ENCODE measurements around the gene EBF3.

DNA sequence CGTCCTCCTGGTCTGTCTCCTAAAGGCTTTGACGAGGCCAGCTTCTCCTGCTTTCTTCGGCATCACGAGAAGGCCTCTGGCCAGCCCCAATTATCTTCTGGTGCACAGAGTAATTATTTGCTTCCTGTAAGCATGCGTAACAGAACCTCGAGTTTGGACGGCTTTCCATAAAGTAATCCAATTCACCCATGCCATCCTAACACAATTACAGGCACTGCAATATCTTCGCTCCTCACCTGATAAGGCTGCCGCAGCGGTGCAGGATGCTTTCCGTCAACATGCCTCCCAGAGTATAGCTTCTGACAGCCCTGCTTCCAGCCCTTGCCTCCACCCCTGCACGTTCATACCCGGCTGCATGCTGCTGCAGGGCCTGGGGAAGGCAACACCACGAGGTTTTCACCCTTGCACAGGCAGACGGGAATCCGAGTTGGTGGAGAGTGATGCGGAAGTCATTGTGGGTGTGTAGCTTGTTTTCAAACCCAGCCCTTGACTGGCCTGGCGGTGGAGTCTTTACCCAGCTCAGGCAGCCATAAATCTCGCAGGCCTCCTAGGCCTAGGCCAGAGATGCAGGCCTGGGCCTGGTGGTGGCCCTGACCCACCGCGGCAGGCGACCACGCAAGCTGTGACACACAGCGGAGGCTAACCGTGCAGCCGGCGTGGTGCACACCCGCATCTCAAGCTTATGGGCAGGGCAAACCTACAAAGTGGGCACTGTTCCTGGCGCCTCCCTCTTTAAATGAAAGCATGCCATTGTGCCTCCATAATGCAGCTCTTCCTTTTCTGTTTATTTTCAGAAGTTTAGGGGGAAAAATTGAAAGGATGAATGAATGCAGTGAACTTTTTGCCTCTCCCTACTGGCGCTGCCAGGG is 12.7 kb downstream of the EBF3 start:
- TF ChIP-seq, protein P1, sequence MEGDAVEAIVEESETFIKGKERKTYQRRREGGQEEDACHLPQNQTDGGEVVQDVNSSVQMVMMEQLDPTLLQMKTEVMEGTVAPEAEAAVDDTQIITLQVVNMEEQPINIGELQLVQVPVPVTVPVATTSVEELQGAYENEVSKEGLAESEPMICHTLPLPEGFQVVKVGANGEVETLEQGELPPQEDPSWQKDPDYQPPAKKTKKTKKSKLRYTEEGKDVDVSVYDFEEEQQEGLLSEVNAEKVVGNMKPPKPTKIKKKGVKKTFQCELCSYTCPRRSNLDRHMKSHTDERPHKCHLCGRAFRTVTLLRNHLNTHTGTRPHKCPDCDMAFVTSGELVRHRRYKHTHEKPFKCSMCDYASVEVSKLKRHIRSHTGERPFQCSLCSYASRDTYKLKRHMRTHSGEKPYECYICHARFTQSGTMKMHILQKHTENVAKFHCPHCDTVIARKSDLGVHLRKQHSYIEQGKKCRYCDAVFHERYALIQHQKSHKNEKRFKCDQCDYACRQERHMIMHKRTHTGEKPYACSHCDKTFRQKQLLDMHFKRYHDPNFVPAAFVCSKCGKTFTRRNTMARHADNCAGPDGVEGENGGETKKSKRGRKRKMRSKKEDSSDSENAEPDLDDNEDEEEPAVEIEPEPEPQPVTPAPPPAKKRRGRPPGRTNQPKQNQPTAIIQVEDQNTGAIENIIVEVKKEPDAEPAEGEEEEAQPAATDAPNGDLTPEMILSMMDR (IDR thresholded peaks at IDR 0.05) = no peak
- no peak for TF ChIP-seq POLR2A (IDR thresholded peaks at IDR 0.05)
